Measurements from ENCODE around the gene MARCHF9. TPM values are rescaled to one million over a fixed set of nuclear protein-coding genes. Genes with fewer than 3 reads are reported as not detected.
A peak's percentile ranks its signal among the peaks of the same experiment; 100 is the strongest.

MARCHF9 gene
- total RNA-seq, 4 donors from 2014 or later: 3.4 to 11.1 (median 7.9) TPM

- peaks cover 49% of the 10 kb centered on the region for H3K27me3 ChIP-seq
- H3K9me3 ChIP-seq: no peaks in the 10 kb centered on the region
- no peak overlapping the region for H3K27ac ChIP-seq
- ATAC-seq: no peak
- H3K36me3 ChIP-seq: peaks cover 0 to 24% of the 10 kb centered on the region in 2 donors
- H3K4me3 ChIP-seq: no peak overlapping the region
- peaks cover 0 to 42% (median 31%) of the 10 kb centered on the region in 3 donors for H3K4me1 ChIP-seq
- TF ChIP-seq POLR2AphosphoS5 (IDR thresholded peaks at IDR 0.05) (no peak), EP300 (IDR thresholded peaks at IDR 0.05) (no peak), CTCF (IDR thresholded peaks at IDR 0.05) (no peak), POLR2A (IDR thresholded peaks at IDR 0.05) (no peak)
Observed at GRCh38 chr12:57767305-57767698, 12.4 kb downstream of the MARCHF9 start.

- no peak for ATAC-seq
- Histone ChIP-seq H3K36me3 (peaks cover 0 to 24% of the 10 kb centered on the region in 2 donors), H3K4me1 (peaks cover 0 to 45% (median 31%) of the 10 kb centered on the region in 3 donors), H3K27me3 (peaks cover 43% of the 10 kb centered on the region), H3K4me3 (no peak overlapping the region), H3K27ac (no peak overlapping the region), H3K9me3 (no peaks in the 10 kb centered on the region)
- WGBS, 2 donors (ENCODE audit: low coverage in 1 of 2): 80% methylated on average over 2 of the region's 3 CpGs; no CpG with 5 or more reads in 1 of the 2 donors
- no peak for TF ChIP-seq POLR2A (IDR thresholded peaks at IDR 0.05)
- no peak for TF ChIP-seq CTCF (IDR thresholded peaks at IDR 0.05)
- TF ChIP-seq POLR2AphosphoS5 (IDR thresholded peaks at IDR 0.05): no peak
- TF ChIP-seq EP300 (IDR thresholded peaks at IDR 0.05): no peak
Observed at GRCh38 chr12:57767876-57768275, 13.0 kb downstream of the MARCHF9 start.

- no peak for ATAC-seq
- Histone ChIP-seq H3K4me1 (peaks cover 0 to 55% (median 33%) of the 10 kb centered on the region in 3 donors), H3K27me3 (peaks cover 26% of the 10 kb centered on the region), H3K4me3 (no peak overlapping the region), H3K27ac (no peak overlapping the region), H3K9me3 (no peaks in the 10 kb centered on the region), H3K36me3 (peaks cover 0 to 28% of the 10 kb centered on the region in 2 donors)
- 89% methylated on average over 8 to 9 of the region's 11 CpGs for WGBS, 2 donors (ENCODE audit: low coverage in 1 of 2)
- TF ChIP-seq CTCF (IDR thresholded peaks at IDR 0.05): no peak
- no peak for TF ChIP-seq EP300 (IDR thresholded peaks at IDR 0.05)
- no peak for TF ChIP-seq POLR2AphosphoS5 (IDR thresholded peaks at IDR 0.05)
- TF ChIP-seq POLR2A (IDR thresholded peaks at IDR 0.05): no peak
Observed at GRCh38 chr12:57769594-57769993, 14.7 kb downstream of the MARCHF9 start.

- Histone ChIP-seq H3K9me3 (no peaks in the 10 kb centered on the region), H3K27me3 (peaks cover 14% of the 10 kb centered on the region), H3K27ac (peak overlapping the region in 2 of 4 donors; percentile 95 to 97), H3K4me1 (peaks cover 0 to 43% (median 22%) of the 10 kb centered on the region in 3 donors), H3K36me3 (peaks cover 0 to 38% of the 10 kb centered on the region in 2 donors), H3K4me3 (no peak overlapping the region)
- no peak for ATAC-seq
- 88 to 90% methylated on average over 3 of the region's 4 CpGs for WGBS, 2 donors (ENCODE audit: low coverage in 1 of 2)
- TF ChIP-seq POLR2AphosphoS5 (IDR thresholded peaks at IDR 0.05) (no peak), CTCF (IDR thresholded peaks at IDR 0.05) (no peak), POLR2A (IDR thresholded peaks at IDR 0.05) (no peak), EP300 (IDR thresholded peaks at IDR 0.05) (no peak)
Observed at GRCh38 chr12:57770734-57771133, 15.8 kb downstream of the MARCHF9 start.

GRCh38 chr12:57771236-57771872 lies 16.5 kb downstream of the MARCHF9 start:
- WGBS, 2 donors (ENCODE audit: low coverage in 1 of 2): 3 to 6% methylated on average over 16 of the region's 16 CpGs
- H3K9me3 ChIP-seq: no peaks in the 10 kb centered on the region
- TF ChIP-seq EP300 (IDR thresholded peaks at IDR 0.05): no peak
- TF ChIP-seq POLR2A (IDR thresholded peaks at IDR 0.05): no peak
- TF ChIP-seq POLR2AphosphoS5 (IDR thresholded peaks at IDR 0.05): no peak
- no peak for TF ChIP-seq CTCF (IDR thresholded peaks at IDR 0.05)
- peak; percentile 84 for ATAC-seq
- peaks cover 0 to 37% (median 16%) of the 10 kb centered on the region in 3 donors for H3K4me1 ChIP-seq
- peak overlapping the region; percentile 66 to 97 (median 96) for H3K27ac ChIP-seq
- peak overlapping the region; percentile 75 to 88 for H3K4me3 ChIP-seq
- H3K36me3 ChIP-seq: peaks cover 0 to 44% of the 10 kb centered on the region in 2 donors
- peaks cover 8% of the 10 kb centered on the region for H3K27me3 ChIP-seq
